HFFc6 (cell line): ENCODE data around the gene CHTOP. TPM values are rescaled to one million over a fixed set of nuclear protein-coding genes. Genes with fewer than 3 reads are reported as not detected.
A peak's percentile ranks its signal among the peaks of the same experiment; 100 is the strongest.
"Not testable (repeated sequence)": the region's sequence is repeated elsewhere in the genome, so short reads cannot be mapped to it uniquely, and the experiment has no call there.

ENCODE experiments used
- DNase-seq: peaks from one replicate; pipeline ENCODE4 v3.0.0-alpha.2; 2018
- H3K27ac Mint-ChIP-seq: 2 replicates; pipeline ENCODE4 v1.8.0; 2020; ENCODE audit warnings: mild to moderate bottlenecking, mixed read lengths
- H3K27me3 Mint-ChIP-seq: 2 replicates; pipeline ENCODE4 v1.8.0; 2021; ENCODE audit warnings: mild to moderate bottlenecking, moderate library complexity, mixed read lengths; ENCODE audit not compliant: insufficient read depth
- H3K36me3 Mint-ChIP-seq: 2 replicates; pipeline ENCODE4 v1.8.0; 2021; ENCODE audit warnings: low read depth, mixed read lengths
- H3K4me1 Mint-ChIP-seq: 2 replicates; pipeline ENCODE4 v1.8.0; 2020; ENCODE audit warnings: low read depth, mixed read lengths
- H3K4me3 Mint-ChIP-seq: 2 replicates; pipeline ENCODE4 v1.8.0; 2020; ENCODE audit warnings: mild to moderate bottlenecking, moderate library complexity, mixed read lengths
- H3K9me3 Mint-ChIP-seq: 2 replicates; pipeline ENCODE4 v1.8.0; 2020; ENCODE audit warnings: mild to moderate bottlenecking, mixed read lengths
- long read RNA-seq: library from polyadenylated mRNA; unstranded; transcript quantifications from one replicate; pipeline ENCODE4 v2.0.0, GENCODE V29; 2019
- total RNA-seq, 6 experiments: library from RNA; stranded (reverse); fragmentation: NEBNext Ultra II Directional; extraction: Animal tissue kit (Norgen Biotek cat#: 25700); gene quantifications; 2 replicates in 1 of 6; 3 replicates in 5 of 6; pipeline ENCODE4 v1.2.3, GENCODE V29; 2021
- TF ChIP-seq, protein P1 (sequence below): fragments of 200-600 bp; sonication (generic); IDR thresholded peaks from 2 replicates; pipeline ENCODE4 v1.5.0; 2021; ENCODE audit warnings: antibody characterized with exemption, mild to moderate bottlenecking

CHTOP gene
- 10 to 100 TPM; 48.1 to 57.9 (median 53.9) TPM for total RNA-seq
- long read RNA-seq, transcript CHTOP-203 (6 exons, 2,165 nt) = major isoform, 53 of 85 reads
- long read RNA-seq, transcript CHTOP-204 (6 exons, 2,096 nt) = minor isoform, 22 of 85 reads
- long read RNA-seq, partial matches to known transcripts = 3 of 85 reads
- long read RNA-seq, other reads (novel, unspliced or antisense) = 6 of 85 reads

GRCh38 chr1:153633754-153634665 lies at the start of gene CHTOP:
Gene CHTOP, plus strand, starts transcription at chr1:153634066. Its CDS starts 2,523 bp downstream, at chr1:153636589.
- H3K4me1 Mint-ChIP-seq = peaks cover 48% of the 10 kb centered on the region
- TF ChIP-seq, protein P1, sequence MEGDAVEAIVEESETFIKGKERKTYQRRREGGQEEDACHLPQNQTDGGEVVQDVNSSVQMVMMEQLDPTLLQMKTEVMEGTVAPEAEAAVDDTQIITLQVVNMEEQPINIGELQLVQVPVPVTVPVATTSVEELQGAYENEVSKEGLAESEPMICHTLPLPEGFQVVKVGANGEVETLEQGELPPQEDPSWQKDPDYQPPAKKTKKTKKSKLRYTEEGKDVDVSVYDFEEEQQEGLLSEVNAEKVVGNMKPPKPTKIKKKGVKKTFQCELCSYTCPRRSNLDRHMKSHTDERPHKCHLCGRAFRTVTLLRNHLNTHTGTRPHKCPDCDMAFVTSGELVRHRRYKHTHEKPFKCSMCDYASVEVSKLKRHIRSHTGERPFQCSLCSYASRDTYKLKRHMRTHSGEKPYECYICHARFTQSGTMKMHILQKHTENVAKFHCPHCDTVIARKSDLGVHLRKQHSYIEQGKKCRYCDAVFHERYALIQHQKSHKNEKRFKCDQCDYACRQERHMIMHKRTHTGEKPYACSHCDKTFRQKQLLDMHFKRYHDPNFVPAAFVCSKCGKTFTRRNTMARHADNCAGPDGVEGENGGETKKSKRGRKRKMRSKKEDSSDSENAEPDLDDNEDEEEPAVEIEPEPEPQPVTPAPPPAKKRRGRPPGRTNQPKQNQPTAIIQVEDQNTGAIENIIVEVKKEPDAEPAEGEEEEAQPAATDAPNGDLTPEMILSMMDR = no peak

GRCh38 chr1:153585006-153585405 lies 48.9 kb upstream of the CHTOP start:
- H3K4me3 Mint-ChIP-seq = no peak overlapping the region
- no peak for DNase-seq
- H3K4me1 Mint-ChIP-seq = peaks cover 34% of the 10 kb centered on the region
- no peak overlapping the region for H3K27ac Mint-ChIP-seq
- no peaks in the 10 kb centered on the region for H3K27me3 Mint-ChIP-seq
- TF ChIP-seq, protein P1 = no peak
- peaks cover 9% of the 10 kb centered on the region for H3K36me3 Mint-ChIP-seq
- no peaks in the 10 kb centered on the region for H3K9me3 Mint-ChIP-seq

More at GRCh38 chr1:153633754-153634665, at the start of gene CHTOP:
- Mint-ChIP-seq H3K36me3 (peaks cover 44% of the 10 kb centered on the region), H3K4me3 (peak within 1 kb of the TSS; percentile 93), H3K27ac (peak within 1 kb of the TSS; percentile 100), H3K27me3 (no peaks in the 10 kb centered on the region; the same call in 1 of the 2 replicates), H3K9me3 (peaks cover 4% of the 10 kb centered on the region; the same call in 1 of the 2 replicates)
- peak; percentile 98 for DNase-seq

DNA sequence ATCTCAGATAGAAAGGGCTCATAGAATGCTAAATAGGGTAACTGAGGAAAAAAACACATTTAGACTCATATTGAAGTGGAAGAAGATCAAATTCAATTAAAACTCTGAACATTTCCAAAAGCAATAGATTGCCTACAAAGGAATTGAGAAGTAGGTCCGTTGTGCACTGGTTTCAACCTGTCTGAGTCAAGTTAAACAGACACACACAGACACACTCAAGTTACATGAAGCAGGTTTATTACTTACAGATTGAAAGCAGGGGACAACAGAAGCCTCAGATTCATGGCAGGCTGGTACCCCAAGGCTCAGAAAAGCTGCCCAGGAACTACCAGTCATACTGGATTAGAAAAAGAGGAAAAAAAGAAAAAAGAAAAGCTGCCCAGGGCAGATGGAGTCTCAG lies 47.5 kb upstream of the CHTOP start:
- Mint-ChIP-seq H3K4me3 (no peak overlapping the region), H3K27ac (no peak overlapping the region), H3K36me3 (peaks cover 9% of the 10 kb centered on the region), H3K9me3 (no peaks in the 10 kb centered on the region), H3K27me3 (no peaks in the 10 kb centered on the region), H3K4me1 (peaks cover 34% of the 10 kb centered on the region)
- TF ChIP-seq, protein P1 = no peak
- no peak for DNase-seq

DNA sequence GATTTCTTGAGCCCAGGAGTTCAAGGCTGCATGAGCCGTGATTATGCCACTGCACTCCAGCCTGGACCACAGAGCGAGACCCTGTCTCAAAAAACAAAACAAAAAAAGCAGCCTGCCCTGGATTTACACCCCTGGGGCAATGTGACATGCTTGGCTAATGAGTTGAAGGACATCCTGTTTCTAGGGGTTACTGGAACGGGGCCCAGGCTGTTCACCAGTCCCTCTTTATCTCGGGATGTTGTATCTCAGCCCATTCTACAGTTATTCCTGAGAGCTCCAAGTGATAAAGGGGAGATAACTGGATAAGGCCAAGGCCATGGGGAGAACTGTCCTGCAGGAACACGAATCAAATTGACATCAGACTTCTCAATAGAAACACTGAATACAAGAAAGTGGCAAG lies 46.6 kb upstream of the CHTOP start:
- TF ChIP-seq, protein P1 = no peak
- H3K9me3 Mint-ChIP-seq = no peaks in the 10 kb centered on the region

DNA sequence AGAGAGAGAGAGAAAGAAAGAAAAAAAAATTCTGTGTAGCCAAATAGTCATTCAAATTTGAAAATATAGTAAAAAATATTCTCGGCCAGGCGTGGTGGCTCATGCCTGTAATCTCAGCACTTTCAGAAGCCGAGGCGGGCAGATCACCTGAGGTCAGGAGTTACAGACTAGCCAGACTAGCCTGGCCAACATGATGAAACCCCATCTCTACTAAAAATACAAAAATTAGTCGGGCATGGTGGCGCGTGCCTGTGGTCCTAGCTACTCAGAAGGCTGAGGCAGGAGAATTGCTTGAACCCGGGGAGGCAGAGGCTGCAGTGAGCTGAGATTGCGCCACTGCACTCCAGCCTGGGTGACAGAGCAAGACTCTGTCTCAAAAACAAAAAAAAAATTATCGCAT lies 45.8 kb upstream of the CHTOP start:
- H3K27me3 Mint-ChIP-seq, H3K4me3 Mint-ChIP-seq, DNase-seq, H3K9me3 Mint-ChIP-seq, H3K36me3 Mint-ChIP-seq: not testable (repeated sequence)
- H3K27ac Mint-ChIP-seq = peak overlapping the region; percentile 17; the same call in 1 of the 2 replicates
- H3K4me1 Mint-ChIP-seq = peaks cover 34% of the 10 kb centered on the region

More for the DNA sequence above, 46.6 kb upstream of the CHTOP start:
- Mint-ChIP-seq H3K4me3 (no peak overlapping the region), H3K4me1 (peaks cover 34% of the 10 kb centered on the region), H3K27me3 (no peaks in the 10 kb centered on the region), H3K27ac (peak overlapping the region; percentile 26; the same call in 1 of the 2 replicates), H3K36me3 (peaks cover 9% of the 10 kb centered on the region)
- peak; percentile 30 for DNase-seq
